Endodermal cell (in vitro differentiated cells): ENCODE results near the gene PEA15. TPM values are rescaled to one million over a fixed set of nuclear protein-coding genes. Genes with fewer than 3 reads are reported as not detected.

Experiments used
- DNase-seq: peaks from one replicate; pipeline ENCODE4 v3.0.0-alpha.2; 2017
- H3K27ac ChIP-seq: 2 replicates; pipeline ENCODE4 v1.5.1; 2013; ENCODE audit warnings: mild to moderate bottlenecking, low read depth, low read length, moderate library complexity
- H3K27me3 ChIP-seq: 2 replicates; pipeline ENCODE4 v1.6.1; 2013; ENCODE audit warnings: mild to moderate bottlenecking, low read length, moderate library complexity; ENCODE audit not compliant: insufficient read depth, control insufficient read depth, poor library complexity, severe bottlenecking
- H3K36me3 ChIP-seq: 2 replicates; pipeline ENCODE4 v1.7.0; 2013; ENCODE audit warnings: mild to moderate bottlenecking, low read length, moderate library complexity; ENCODE audit not compliant: control insufficient read depth, insufficient read depth
- H3K4me1 ChIP-seq: one replicate; pipeline ENCODE4 v1.7.0; 2013; ENCODE audit warnings: low read length; ENCODE audit not compliant: control insufficient read depth, insufficient read depth
- H3K4me3 ChIP-seq: 2 replicates; pipeline ENCODE4 v1.5.1; 2013; ENCODE audit warnings: mild to moderate bottlenecking, low read length, moderate library complexity
- H3K9ac ChIP-seq: 2 replicates; pipeline ENCODE4 v1.6.1; 2013; ENCODE audit warnings: mild to moderate bottlenecking, low read length, moderate library complexity; ENCODE audit not compliant: poor library complexity, severe bottlenecking; ENCODE audit errors: extremely low read depth
- H3K9me3 ChIP-seq: 2 replicates; pipeline ENCODE4 v1.6.1; 2013; ENCODE audit warnings: mild to moderate bottlenecking, low read length, moderate library complexity; ENCODE audit not compliant: control insufficient read depth
- H3K27ac Mint-ChIP-seq: 2 replicates; pipeline ENCODE4 v1.8.0; 2020; ENCODE audit warnings: mixed read lengths
- H3K27me3 Mint-ChIP-seq: 2 replicates; pipeline ENCODE4 v1.8.0; 2021; ENCODE audit warnings: mild to moderate bottlenecking, mixed read lengths; ENCODE audit not compliant: insufficient read depth
- H3K36me3 Mint-ChIP-seq: 2 replicates; pipeline ENCODE4 v1.8.0; 2020; ENCODE audit warnings: low read depth, mixed read lengths
- H3K4me1 Mint-ChIP-seq: 2 replicates; pipeline ENCODE4 v1.8.0; 2020; ENCODE audit warnings: mixed read lengths
- H3K4me3 Mint-ChIP-seq: 2 replicates; pipeline ENCODE4 v1.8.0; 2020; ENCODE audit warnings: mild to moderate bottlenecking, moderate library complexity, mixed read lengths
- H3K9me3 Mint-ChIP-seq: 2 replicates; pipeline ENCODE4 v1.8.0; 2020; ENCODE audit warnings: mild to moderate bottlenecking, mixed read lengths
- CTCF ChIP-seq: fragments of 200-600 bp; sonication (generic); conservative IDR thresholded peaks from 2 replicates; pipeline ENCODE4 v1.5.0; 2021; ENCODE audit warnings: antibody characterized with exemption, mild to moderate bottlenecking
- WGBS, 2 experiments: methylation state at CpG; one replicate each; pipeline versions ENCODE4 v1.1.5 to v1.1.7; 2013; ENCODE audit warnings: missing lambda C conversion rate in 2 of 2, mixed read lengths in 1 of 2; ENCODE audit not compliant: insufficient coverage in 1 of 2, insufficient read length in 1 of 2; 5-methylcytosine and 5-hydroxymethylcytosine counted together
- total RNA-seq, 2 donors: library from RNA; stranded (reverse); fragmentation: NEBNext Ultra II Directional in 1 of 2; extraction: Animal tissue kit (Norgen Biotek cat#: 25700) in 1 of 2; gene quantifications; 2 replicates in 1 of 2; 3 replicates in 1 of 2; pipeline ENCODE4 v1.2.1, GENCODE V29; 2021

PEA15 gene
- total RNA-seq, 2 donors from 2014 or later, result 55.9 to 56.3 TPM

- Mint-ChIP-seq H3K27me3 (peaks cover 3% of the 10 kb centered on the region), H3K9me3 (no peaks in the 10 kb centered on the region), H3K27ac (no peak overlapping the region), H3K4me3 (no peak overlapping the region), H3K4me1 (peaks cover 48% of the 10 kb centered on the region), H3K36me3 (no peaks in the 10 kb centered on the region)
- no peak for DNase-seq
- Histone ChIP-seq H3K4me3 (no peak overlapping the region), H3K9me3 (no peaks in the 10 kb centered on the region), H3K4me1 (peaks cover 8% of the 10 kb centered on the region), H3K9ac (no peak overlapping the region), H3K36me3 (no peaks in the 10 kb centered on the region), H3K27ac (no peak overlapping the region), H3K27me3 (no peaks in the 10 kb centered on the region)
- WGBS, 2 experiments, result 95 to 100% methylated on average over 4 to 6 of the region's 6 CpGs
- TF ChIP-seq CTCF, result peak; percentile 60
Measured at GRCh38 chr1:160167580-160167979, 37.6 kb upstream of the PEA15 start.

- Histone ChIP-seq H3K9ac (no peak overlapping the region), H3K4me1 (peaks cover 8% of the 10 kb centered on the region), H3K27me3 (no peaks in the 10 kb centered on the region), H3K4me3 (no peak overlapping the region), H3K9me3 (no peaks in the 10 kb centered on the region), H3K36me3 (no peaks in the 10 kb centered on the region), H3K27ac (no peak overlapping the region)
- WGBS, 2 experiments, result 90 to 94% methylated on average over 2 to 5 of the region's 5 CpGs
- H3K4me1 Mint-ChIP-seq, result peaks cover 51% of the 10 kb centered on the region
- no peaks in the 10 kb centered on the region for H3K9me3 Mint-ChIP-seq
- H3K27me3 Mint-ChIP-seq, result peaks cover 3% of the 10 kb centered on the region
- DNase-seq, result no peak
- peak; percentile 7 for TF ChIP-seq CTCF
- no peak overlapping the region for H3K27ac Mint-ChIP-seq
- no peak overlapping the region for H3K4me3 Mint-ChIP-seq
- H3K36me3 Mint-ChIP-seq, result no peaks in the 10 kb centered on the region
Measured at GRCh38 chr1:160168016-160168415, 37.2 kb upstream of the PEA15 start.

DNA sequence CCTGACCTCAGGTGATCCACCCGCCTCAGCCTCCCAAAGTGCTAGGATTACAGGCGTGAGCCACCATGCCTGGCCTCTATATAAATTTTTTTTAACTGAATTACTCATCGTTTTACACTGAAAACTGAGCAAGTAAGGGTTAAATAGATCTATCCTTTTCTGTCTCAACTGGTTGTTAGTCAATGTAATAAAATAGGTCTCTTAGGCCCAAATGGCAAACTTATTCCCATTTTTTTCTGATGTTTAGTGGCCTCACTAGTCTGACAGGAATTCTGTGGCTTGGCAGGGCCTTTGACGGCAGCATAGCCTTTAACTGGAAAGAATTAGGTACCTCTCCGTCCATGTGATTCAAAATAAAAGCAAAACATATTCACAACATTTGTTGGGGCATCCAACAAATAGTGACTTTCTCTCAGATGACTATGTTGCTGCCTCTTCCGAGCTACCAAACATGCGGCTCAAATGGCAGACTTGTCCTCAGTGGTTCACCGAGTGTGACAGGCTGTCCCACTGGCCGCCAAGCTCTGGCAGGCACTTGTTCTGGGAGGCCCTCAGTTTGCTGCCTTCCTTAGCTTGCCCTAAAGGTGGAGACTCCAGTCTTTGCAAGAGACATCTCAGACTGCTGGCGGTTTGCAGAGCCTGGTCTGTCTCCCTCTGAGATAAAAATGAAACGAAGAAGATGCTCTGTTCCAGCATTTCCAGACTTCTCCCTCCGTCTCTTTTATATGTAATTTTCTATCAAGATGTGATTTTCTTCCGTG lies 36.4 kb upstream of the PEA15 start:
- H3K27me3 ChIP-seq, result no peaks in the 10 kb centered on the region
- H3K4me3 ChIP-seq, result no peak overlapping the region
- peak overlapping the region; percentile 7 for H3K4me3 Mint-ChIP-seq
- peak overlapping the region; percentile 83 for H3K27ac Mint-ChIP-seq
- H3K9ac ChIP-seq, result no peak overlapping the region
- H3K36me3 Mint-ChIP-seq, result no peaks in the 10 kb centered on the region
- H3K27ac ChIP-seq, result peak overlapping the region; percentile 95
- H3K9me3 ChIP-seq, result no peaks in the 10 kb centered on the region
- peaks cover 46% of the 10 kb centered on the region for H3K4me1 Mint-ChIP-seq
- H3K9me3 Mint-ChIP-seq, result no peaks in the 10 kb centered on the region
- no peaks in the 10 kb centered on the region for H3K36me3 ChIP-seq
- H3K27me3 Mint-ChIP-seq, result peaks cover 5% of the 10 kb centered on the region
- peak; percentile 54 for TF ChIP-seq CTCF
- peak; percentile 88 for DNase-seq
- 26 to 48% methylated on average over 10 to 13 of the region's 13 CpGs for WGBS, 2 experiments
- peaks cover 8% of the 10 kb centered on the region for H3K4me1 ChIP-seq
